ENCODE measurements around the gene IGSF11. TPM values are rescaled to one million over a fixed set of nuclear protein-coding genes. Genes with fewer than 3 reads are reported as not detected.

IGSF11 gene
- total and polyA plus RNA-seq, 2 of the 4 experiments (the other 2 are of a cell fraction) = 0.18 TPM; not detected in 1

DNA sequence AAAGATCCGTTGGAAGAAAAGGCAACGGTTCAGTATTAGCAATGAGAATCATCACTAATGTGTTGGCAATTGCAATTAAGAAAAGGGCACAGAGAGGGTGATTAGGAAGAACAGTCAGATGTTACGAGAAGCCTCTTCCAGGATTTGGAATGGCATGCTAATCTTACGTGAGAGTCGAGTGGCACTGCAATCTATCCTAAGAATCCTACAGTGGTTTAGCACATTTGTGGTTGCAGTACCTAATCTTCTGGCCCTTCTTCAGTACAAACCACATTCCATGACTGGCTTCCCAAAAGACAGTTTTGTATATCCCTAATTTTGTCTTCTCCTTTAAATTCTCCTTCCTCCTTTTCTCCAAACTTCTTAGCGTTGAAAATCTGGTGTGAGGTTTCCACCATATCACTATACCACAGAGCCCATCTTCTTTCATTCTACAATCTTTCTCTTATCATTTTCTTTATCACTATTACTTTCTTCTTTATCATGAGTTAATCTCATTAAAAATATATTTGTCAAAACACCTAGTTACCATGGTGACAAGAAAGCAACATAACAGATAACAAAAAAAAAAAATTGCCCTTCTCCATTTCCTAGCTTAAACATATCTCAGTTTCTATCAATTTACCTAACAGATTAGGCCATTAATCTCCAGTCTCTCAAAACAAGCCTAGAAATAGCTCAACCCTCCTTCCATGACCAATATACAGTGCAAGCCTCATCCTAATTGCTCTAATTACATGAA is 60.1 kb downstream of the IGSF11 start:
- H2AK9ac ChIP-seq (replicated peaks; ENCODE audit: low read depth, low read length, poor library complexity) = no peak overlapping the region
- H3K4me1 ChIP-seq (ENCODE audit: control insufficient read depth, insufficient read depth, low read length) = no peaks in the 10 kb centered on the region
- H3K56ac ChIP-seq (ENCODE audit: extremely low read depth, insufficient read depth, low read length) = no peak overlapping the region
- H2BK15ac ChIP-seq (ENCODE audit: low read depth, low read length) = no peak overlapping the region
- in situ Hi-C loops (cut with MboI; ENCODE audit: low sequenced_read_pairs) (no loop called here), dilution Hi-C loops (cut with HindIII; ENCODE audit: low sequenced_read_pairs, unreplicated experiment) (no loop called here), intact Hi-C loops (cut with micrococcal nuclease) (no loop called here)
- H3K18ac ChIP-seq (ENCODE audit: low read depth, low read length) = no peak overlapping the region
- no peak overlapping the region for H2BK5ac ChIP-seq (ENCODE audit: low read depth, low read length, poor library complexity, severe bottlenecking)
- H2BK120ac ChIP-seq (ENCODE audit: low read depth, low read length) = no peak overlapping the region
- no peaks in the 10 kb centered on the region for H4K20me1 ChIP-seq (ENCODE audit: insufficient read depth, low read length)
- no peaks in the 10 kb centered on the region for H3K9me1 ChIP-seq (ENCODE audit: insufficient read depth, low read length)
- H3K9me3 ChIP-seq (ENCODE audit: control insufficient read depth, insufficient read depth, low read length) = no peaks in the 10 kb centered on the region
- no peak overlapping the region for H2BK20ac ChIP-seq (ENCODE audit: low read depth, low read length)
- BruUV-seq (replicated peaks) = no TSS peak
- no peak overlapping the region for H2AFZ ChIP-seq (replicated peaks; ENCODE audit: low read length, poor library complexity)
- ChIA-PET CTCF (interaction anchor here (0.6 kb wide), 1 partner anchor 53 kb away, joined by 3 read pairs; no protein-coding TSS in a partner anchor), POLR2A (ENCODE audit: unreplicated experiment) (no interaction called here)
- H3K23ac ChIP-seq (ENCODE audit: low read depth, low read length) = no peak overlapping the region
- H4K8ac ChIP-seq (ENCODE audit: low read depth in 2 of 2, low read length in 2 of 2) = no peak overlapping the region
- H3K27ac ChIP-seq (ENCODE audit: insufficient read depth, low read length) = no peak overlapping the region
- H3K4ac ChIP-seq (ENCODE audit: low read depth, low read length) = no peak overlapping the region
- H2AK5ac ChIP-seq (ENCODE audit: low read depth, low read length) = no peak overlapping the region
- no peaks in the 10 kb centered on the region for H3K79me1 ChIP-seq (ENCODE audit: low read depth in 1 of 2, low read length in 2 of 2)
- ATAC-seq (ENCODE audit: low read depth) = no peak
- TF ChIP-seq RFX5 (IDR thresholded peaks at IDR 0.05; ENCODE audit: low read depth, low read length) (no peak), MXI1 (IDR thresholded peaks at IDR 0.05; ENCODE audit: borderline replicate concordance, low read depth, low read length) (no peak), SMC3 (IDR thresholded peaks at IDR 0.05; ENCODE audit: low read depth, low read length) (no peak), FOS (IDR thresholded peaks at IDR 0.05; ENCODE audit: low read depth, low read length) (no peak), POLR2A (IDR thresholded peaks at IDR 0.05; ENCODE audit: low read depth, low read length) (no peak), RAD21 (IDR thresholded peaks at IDR 0.05; ENCODE audit: low read length) (no peak), CEBPB (IDR thresholded peaks at IDR 0.05; ENCODE audit: low read depth, low read length) (no peak), NFE2L2 (IDR thresholded peaks at IDR 0.05; ENCODE audit: low read depth, low read length) (no peak), BHLHE40 (IDR thresholded peaks at IDR 0.05; ENCODE audit: low read depth, low read length) (no peak), MAZ (IDR thresholded peaks at IDR 0.05; ENCODE audit: borderline replicate concordance, low read depth, low read length) (no peak), MAFK (IDR thresholded peaks at IDR 0.05; ENCODE audit: low read depth, low read length) (no peak), RCOR1 (IDR thresholded peaks at IDR 0.05; ENCODE audit: insufficient replicate concordance, low read length) (no peak), CHD1 (IDR thresholded peaks at IDR 0.05; ENCODE audit: low read depth, low read length) (no peak)
- TF ChIP-seq, protein P1, sequence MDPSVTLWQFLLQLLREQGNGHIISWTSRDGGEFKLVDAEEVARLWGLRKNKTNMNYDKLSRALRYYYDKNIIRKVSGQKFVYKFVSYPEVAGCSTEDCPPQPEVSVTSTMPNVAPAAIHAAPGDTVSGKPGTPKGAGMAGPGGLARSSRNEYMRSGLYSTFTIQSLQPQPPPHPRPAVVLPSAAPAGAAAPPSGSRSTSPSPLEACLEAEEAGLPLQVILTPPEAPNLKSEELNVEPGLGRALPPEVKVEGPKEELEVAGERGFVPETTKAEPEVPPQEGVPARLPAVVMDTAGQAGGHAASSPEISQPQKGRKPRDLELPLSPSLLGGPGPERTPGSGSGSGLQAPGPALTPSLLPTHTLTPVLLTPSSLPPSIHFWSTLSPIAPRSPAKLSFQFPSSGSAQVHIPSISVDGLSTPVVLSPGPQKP (IDR thresholded peaks at IDR 0.05; ENCODE audit: borderline replicate concordance, low read depth, low read length) = no peak
- TF ChIP-seq, protein P2, sequence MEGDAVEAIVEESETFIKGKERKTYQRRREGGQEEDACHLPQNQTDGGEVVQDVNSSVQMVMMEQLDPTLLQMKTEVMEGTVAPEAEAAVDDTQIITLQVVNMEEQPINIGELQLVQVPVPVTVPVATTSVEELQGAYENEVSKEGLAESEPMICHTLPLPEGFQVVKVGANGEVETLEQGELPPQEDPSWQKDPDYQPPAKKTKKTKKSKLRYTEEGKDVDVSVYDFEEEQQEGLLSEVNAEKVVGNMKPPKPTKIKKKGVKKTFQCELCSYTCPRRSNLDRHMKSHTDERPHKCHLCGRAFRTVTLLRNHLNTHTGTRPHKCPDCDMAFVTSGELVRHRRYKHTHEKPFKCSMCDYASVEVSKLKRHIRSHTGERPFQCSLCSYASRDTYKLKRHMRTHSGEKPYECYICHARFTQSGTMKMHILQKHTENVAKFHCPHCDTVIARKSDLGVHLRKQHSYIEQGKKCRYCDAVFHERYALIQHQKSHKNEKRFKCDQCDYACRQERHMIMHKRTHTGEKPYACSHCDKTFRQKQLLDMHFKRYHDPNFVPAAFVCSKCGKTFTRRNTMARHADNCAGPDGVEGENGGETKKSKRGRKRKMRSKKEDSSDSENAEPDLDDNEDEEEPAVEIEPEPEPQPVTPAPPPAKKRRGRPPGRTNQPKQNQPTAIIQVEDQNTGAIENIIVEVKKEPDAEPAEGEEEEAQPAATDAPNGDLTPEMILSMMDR (conservative IDR thresholded peaks at IDR 0.05; ENCODE audit: low read depth, low read length) = no peak
- TF ChIP-seq, protein P3, sequence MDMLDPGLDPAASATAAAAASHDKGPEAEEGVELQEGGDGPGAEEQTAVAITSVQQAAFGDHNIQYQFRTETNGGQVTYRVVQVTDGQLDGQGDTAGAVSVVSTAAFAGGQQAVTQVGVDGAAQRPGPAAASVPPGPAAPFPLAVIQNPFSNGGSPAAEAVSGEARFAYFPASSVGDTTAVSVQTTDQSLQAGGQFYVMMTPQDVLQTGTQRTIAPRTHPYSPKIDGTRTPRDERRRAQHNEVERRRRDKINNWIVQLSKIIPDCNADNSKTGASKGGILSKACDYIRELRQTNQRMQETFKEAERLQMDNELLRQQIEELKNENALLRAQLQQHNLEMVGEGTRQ (IDR thresholded peaks at IDR 0.05; ENCODE audit: low read depth, low read length) = no peak
- H3K4me2 ChIP-seq (ENCODE audit: low read depth, low read length) = no peak overlapping the region
- no peak for DNase-seq
- H4K91ac ChIP-seq (ENCODE audit: insufficient read depth, low read depth, low read length) = no peak overlapping the region
- no peak overlapping the region for H3K14ac ChIP-seq (replicated peaks; ENCODE audit: low read depth, low read length)
- no peaks in the 10 kb centered on the region for H3K36me3 ChIP-seq (ENCODE audit: control insufficient read depth, insufficient read depth, low read length)
- H3K27me3 ChIP-seq (ENCODE audit: control insufficient read depth, insufficient read depth, low read length) = no peaks in the 10 kb centered on the region
- no peak overlapping the region for H4K5ac ChIP-seq (ENCODE audit: low read depth, low read length)
- H3K4me3 ChIP-seq (ENCODE audit: insufficient read depth, low read depth, low read length) = no peak overlapping the region
- WGBS, 2 experiments (ENCODE audit: extremely low coverage in 2 of 2, insufficient read length in 1 of 2) = 82% methylated on average over 3 of the region's 6 CpGs; no CpG with 5 or more reads in 1 of the 2 experiments
- no peak overlapping the region for H3K9ac ChIP-seq (ENCODE audit: low read depth, low read length)
